ENCODE measurements around the gene U2AF2. TPM values are rescaled to one million over a fixed set of nuclear protein-coding genes. Genes with fewer than 3 reads are reported as not detected.

The U2AF2 gene
- total RNA-seq, 4 donors from 2014 or later = 115 to 242 (median 141) TPM

DNA sequence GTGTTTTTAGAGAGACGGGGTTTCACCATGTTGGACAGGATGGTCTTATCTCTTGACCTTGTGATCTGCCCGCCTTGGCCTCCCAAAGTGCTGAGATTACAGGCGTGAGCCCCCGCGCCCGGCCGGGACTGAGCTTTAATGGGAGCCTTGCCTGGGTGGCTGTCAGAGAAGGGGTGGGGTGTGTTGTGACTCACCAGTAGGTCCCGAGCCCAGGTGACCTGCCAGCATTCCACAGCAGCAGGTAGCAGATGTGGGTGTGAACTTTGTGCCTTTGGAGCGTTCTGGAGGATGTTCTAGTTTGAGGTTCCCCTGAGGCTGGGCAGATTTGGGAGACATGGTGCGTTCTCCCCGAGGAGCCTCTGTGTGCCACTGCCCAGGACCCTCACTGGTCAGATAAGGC lies 13.1 kb downstream of the U2AF2 start:
- H3K9me3 ChIP-seq = no peaks in the 10 kb centered on the region
- peaks cover 0 to 9% (median 0%) of the 10 kb centered on the region in 4 donors for H3K4me1 ChIP-seq
- TF ChIP-seq CTCF (IDR thresholded peaks at IDR 0.05) (no peak), EP300 (IDR thresholded peaks at IDR 0.05) (no peak), POLR2A (IDR thresholded peaks at IDR 0.05) (no peak)
- WGBS, 2 donors = 81 to 84% methylated on average over 10 to 11 of the region's 11 CpGs
- H3K27me3 ChIP-seq = no peaks in the 10 kb centered on the region
- no peak overlapping the region for H3K4me3 ChIP-seq
- peaks cover 6 to 89% (median 44%) of the 10 kb centered on the region in 3 donors for H3K36me3 ChIP-seq
- DNase-seq (ENCODE audit: low spot score in 2 of 2) = no peak
- H3K27ac ChIP-seq = peak overlapping the region in 1 of 4 donors; percentile 16

- Histone ChIP-seq H3K9me3 (no peaks in the 10 kb centered on the region), H3K36me3 (peaks cover 6 to 89% (median 41%) of the 10 kb centered on the region in 3 donors), H3K27ac (no peak overlapping the region), H3K27me3 (no peaks in the 10 kb centered on the region), H3K4me3 (no peak overlapping the region), H3K4me1 (peaks cover 0 to 14% (median 2%) of the 10 kb centered on the region in 4 donors)
- TF ChIP-seq EP300 (IDR thresholded peaks at IDR 0.05) (no peak), POLR2A (IDR thresholded peaks at IDR 0.05) (no peak), CTCF (IDR thresholded peaks at IDR 0.05) (no peak)
- DNase-seq (ENCODE audit: low spot score in 2 of 2) = no peak
- 82 to 85% methylated on average over 21 to 28 of the region's 30 CpGs for WGBS, 2 donors
Measured at GRCh38 chr19:55668603-55669348, 13.9 kb downstream of the U2AF2 start.

- H3K4me1 ChIP-seq = peaks cover 0 to 23% (median 6%) of the 10 kb centered on the region in 4 donors
- H3K27me3 ChIP-seq = no peaks in the 10 kb centered on the region
- no peak overlapping the region for H3K4me3 ChIP-seq
- H3K36me3 ChIP-seq = peaks cover 6 to 84% (median 40%) of the 10 kb centered on the region in 3 donors
- DNase-seq (ENCODE audit: low spot score in 2 of 2) = no peak
- TF ChIP-seq CTCF (IDR thresholded peaks at IDR 0.05) (no peak), EP300 (IDR thresholded peaks at IDR 0.05) (no peak), POLR2A (IDR thresholded peaks at IDR 0.05) (no peak)
- WGBS, 2 donors = 82 to 84% methylated on average over 36 to 43 of the region's 43 CpGs
- H3K27ac ChIP-seq = no peak overlapping the region
- H3K9me3 ChIP-seq = no peaks in the 10 kb centered on the region
Measured at GRCh38 chr19:55669418-55670279, 14.8 kb downstream of the U2AF2 start.

- WGBS, 2 donors = 85 to 86% methylated on average over 19 to 22 of the region's 23 CpGs
- DNase-seq (ENCODE audit: low spot score in 2 of 2) = no peak
- no peaks in the 10 kb centered on the region for H3K27me3 ChIP-seq
- H3K4me1 ChIP-seq = peaks cover 0 to 24% (median 6%) of the 10 kb centered on the region in 4 donors
- H3K27ac ChIP-seq = no peak overlapping the region
- H3K36me3 ChIP-seq = peaks cover 6 to 76% (median 40%) of the 10 kb centered on the region in 3 donors
- H3K4me3 ChIP-seq = no peak overlapping the region
- no peaks in the 10 kb centered on the region for H3K9me3 ChIP-seq
- TF ChIP-seq EP300 (IDR thresholded peaks at IDR 0.05) (no peak), CTCF (IDR thresholded peaks at IDR 0.05) (no peak), POLR2A (IDR thresholded peaks at IDR 0.05) (no peak)
Measured at GRCh38 chr19:55670280-55671053, 15.6 kb downstream of the U2AF2 start.
